HCT116 (cell line): ENCODE data around the gene DLX3. TPM values are rescaled to one million over a fixed set of nuclear protein-coding genes. Genes with fewer than 3 reads are reported as not detected.

ENCODE experiments used
- ATAC-seq: fragments of 200-7000 bp; cut with Tn5 transposase; 2 replicates; pipeline ENCODE4 v1.9.1; 2020; ENCODE audit warnings: mild to moderate bottlenecking, moderate library complexity
- BruUV-seq: library from RNA; stranded (reverse); fragments of 400-500 nt; replicated peaks from 2 replicates; lab custom pipeline; 2021; lab: Mats Ljungman, UMichigan
- CTCF ChIA-PET: fragments of 300-600 bp; sonication (Branson Sonifier 250); formaldehyde crosslinking; loops from one replicate; lab custom pipeline; 2021; ENCODE audit warnings: antibody characterized with exemption; lab: Charles Lee
- POLR2A ChIA-PET: fragments of 300-600, 350-600 bp; sonication (Branson Sonifier 250); formaldehyde crosslinking; loops from one replicate; lab custom pipeline; 2021; ENCODE audit warnings: antibody characterized with exemption; lab: Charles Lee
- RAD21 ChIA-PET, 2 experiments: fragments of 300-600 bp; sonication (Branson Sonifier 250); formaldehyde crosslinking; loops; one replicate each; lab custom pipeline; 2023; ENCODE audit warnings: low total read pairs in 2 of 2; ENCODE audit not compliant: uncharacterized antibody in 2 of 2, unreplicated experiment in 2 of 2, low non-redundant PET in 1 of 2; lab: Charles Lee
- DNase-seq: peaks from one replicate; pipeline ENCODE4 v3.0.0-alpha.2; 2010; ENCODE audit warnings: low read depth, low spot score
- H2AFZ ChIP-seq: fragments of 200-600 bp; shearing (Covaris generic), sonication (generic); 2 replicates; pipeline ENCODE4 v1.6.1; 2017; ENCODE audit warnings: low read depth, mixed run types, mixed read lengths, antibody characterized with exemption, low read length; ENCODE audit not compliant: poor library complexity, severe bottlenecking
- H3K27ac ChIP-seq: 2 replicates; pipeline ENCODE4 v1.5.1; 2012; ENCODE audit warnings: low read depth, low read length
- H3K27me3 ChIP-seq: fragments of 200-600 bp; sonication (generic); 2 replicates; pipeline ENCODE4 v1.6.1; 2016; ENCODE audit warnings: mixed run types, low read length, mixed read lengths; ENCODE audit not compliant: insufficient read depth
- H3K36me3 ChIP-seq, 2 experiments: fragments of 200-500 bp in 1 of 2; fragments of 200-600 bp in 1 of 2; sonication (Bioruptor generic) in 1 of 2; sonication (generic) in 1 of 2; 2 replicates each; pipeline versions ENCODE4 v1.5.1 to v1.6.1; 2014 to 2016; ENCODE audit warnings: low read length in 2 of 2, inconsistent platforms in 1 of 2, mixed read lengths in 1 of 2, mixed run types in 1 of 2; ENCODE audit not compliant: insufficient read depth in 2 of 2, control insufficient read depth in 1 of 2
- H3K4me1 ChIP-seq, 2 experiments: fragments of 200-600 bp in 1 of 2; sonication (generic) in 1 of 2; 2 replicates each; pipeline versions ENCODE4 v1.5.1 to v1.6.1; 2012 to 2017; ENCODE audit warnings: low read length in 2 of 2, inconsistent platforms in 1 of 2, mild to moderate bottlenecking in 1 of 2, mixed read lengths in 1 of 2, mixed run types in 1 of 2, moderate library complexity in 1 of 2; ENCODE audit not compliant: insufficient read depth in 2 of 2, control insufficient read depth in 1 of 2
- H3K4me2 ChIP-seq: fragments of 200-600 bp; sonication (generic); 2 replicates; pipeline ENCODE4 v1.6.1; 2017; ENCODE audit warnings: mixed run types, low read length, mixed read lengths
- H3K4me3 ChIP-seq, 2 experiments: fragments of 200-600 bp in 1 of 2; sonication (generic) in 1 of 2; replicated peaks in 1 of 2; 2 replicates each; pipeline ENCODE4 v1.5.1; 2011 to 2016; ENCODE audit warnings: low read length in 2 of 2, control low read depth in 1 of 2, low read depth in 1 of 2, mild to moderate bottlenecking in 1 of 2, mixed read lengths in 1 of 2, mixed run types in 1 of 2
- H3K79me2 ChIP-seq: fragments of 200-600 bp; sonication (generic); 2 replicates; pipeline ENCODE4 v1.6.1; 2017; ENCODE audit warnings: mild to moderate bottlenecking, mixed run types, low read length, moderate library complexity, mixed read lengths; ENCODE audit not compliant: insufficient read depth
- H3K9ac ChIP-seq: fragments of 200-600 bp; sonication (generic); 2 replicates; pipeline ENCODE4 v1.6.1; 2016; ENCODE audit warnings: low read length, mixed read lengths
- H3K9me2 ChIP-seq: fragments of 200-600 bp; sonication (generic), shearing (Covaris generic); 2 replicates; pipeline ENCODE4 v1.6.1; 2017; ENCODE audit warnings: mixed run types, mild to moderate bottlenecking, moderate library complexity; ENCODE audit not compliant: insufficient read depth
- H3K9me3 ChIP-seq, 2 experiments: fragments of 200-500 bp in 1 of 2; fragments of 200-600 bp in 1 of 2; sonication (Bioruptor generic) in 1 of 2; sonication (generic) in 1 of 2; 2 replicates each; pipeline ENCODE4 v1.6.1; 2014 to 2017; ENCODE audit warnings: low read length in 2 of 2, mixed read lengths in 2 of 2, inconsistent platforms in 1 of 2, low read depth in 1 of 2, mild to moderate bottlenecking in 1 of 2, mixed run types in 1 of 2, moderate library complexity in 1 of 2; ENCODE audit not compliant: control insufficient read depth in 1 of 2, insufficient read depth in 1 of 2
- H4K20me1 ChIP-seq: fragments of 200-600 bp; sonication (generic), shearing (Covaris generic); 2 replicates; pipeline ENCODE4 v1.6.1; 2017; ENCODE audit warnings: mixed run types, mild to moderate bottlenecking, moderate library complexity; ENCODE audit not compliant: insufficient read depth
- CBX3 ChIP-seq: IDR thresholded peaks from 2 replicates; pipeline ENCODE4 v1.6.1; 2012; ENCODE audit warnings: low read depth
- ELF1 ChIP-seq: IDR thresholded peaks from 2 replicates; pipeline ENCODE4 v1.6.1; 2012; ENCODE audit warnings: low read depth, borderline replicate concordance
- FOSL1 ChIP-seq: IDR thresholded peaks from 2 replicates; pipeline ENCODE4 v1.6.1; 2012; ENCODE audit warnings: low read depth
- TCF7L2 ChIP-seq: IDR thresholded peaks from 2 replicates; pipeline ENCODE4 v1.7.0; 2011; ENCODE audit warnings: borderline replicate concordance, inconsistent platforms; ENCODE audit not compliant: insufficient read depth, insufficient read length; ENCODE audit errors: extremely low read depth
- ZBTB33 ChIP-seq: IDR thresholded peaks from 2 replicates; pipeline ENCODE4 v1.6.1; 2011; ENCODE audit warnings: mild to moderate bottlenecking, low read length, moderate library complexity; ENCODE audit not compliant: insufficient replicate concordance; ENCODE audit errors: extremely low read depth
- ZFX ChIP-seq: fragments of 450-650 bp; IDR thresholded peaks from 2 replicates; pipeline ENCODE4 v1.6.1; 2017
- intact Hi-C: fragments of 100-400 bp; cut with micrococcal nuclease; formaldehyde crosslinking; loops from 2 replicates; pipeline ENCODE4 v1.10.0; 2022
- total RNA-seq: library from RNA; stranded (reverse); gene quantifications from one replicate; pipeline ENCODE4 v1.2.1, GENCODE V29; 2021; ENCODE audit not compliant: unreplicated experiment

Gene DLX3
- total RNA-seq, 1 experiment from 2014 or later = not detected

- CTCF ChIA-PET = interaction anchor here (1.1 to 2.0 kb wide), 2 partner anchors 21 to 25 kb away, joined by 3 to 10 read pairs; no protein-coding TSS in a partner anchor
- H3K4me2 ChIP-seq = no peak overlapping the region
Measured at GRCh38 chr17:49973271-49973615, 21.8 kb downstream of the DLX3 start.

GRCh38 chr17:49972486-49973270 lies 22.3 kb downstream of the DLX3 start:
- no peak for ATAC-seq
- Histone ChIP-seq H3K27ac (no peak overlapping the region), H2AFZ (no peak overlapping the region), H3K9me2 (no peaks in the 10 kb centered on the region), H3K4me3 (no peak overlapping the region), H3K27me3 (peaks cover 1% of the 10 kb centered on the region; the same call in 1 of the 2 replicates), H3K9me3 (no peaks in the 10 kb centered on the region)
- CTCF ChIA-PET = interaction anchor here (1.1 to 2.0 kb wide), 2 partner anchors 21 to 25 kb away, joined by 3 to 10 read pairs; no protein-coding TSS in a partner anchor
- no peak for DNase-seq
- intact Hi-C loops = no loop called here
- POLR2A ChIA-PET = no interaction called here
- no TSS peak for BruUV-seq
- TF ChIP-seq TCF7L2 (no peak), FOSL1 (no peak), ZBTB33 (no peak), ELF1 (no peak), ZFX (no peak)
- TF ChIP-seq, all 23 proteins: peak for 0
- Histone ChIP-seq H3K4me1 (peaks cover 14 to 36% of the 10 kb centered on the region in 2 experiments; a peak in 3 of 4 replicates), H3K36me3 (no peaks in the 10 kb centered on the region), H3K9ac (no peak overlapping the region), H3K79me2 (no peaks in the 10 kb centered on the region), H4K20me1 (no peaks in the 10 kb centered on the region), H3K4me2 (no peak overlapping the region)
- RAD21 ChIA-PET = no interaction called here

More at GRCh38 chr17:49973271-49973615, 21.8 kb downstream of the DLX3 start:
- DNase-seq (no peak), ATAC-seq (no peak)
- Histone ChIP-seq H3K27me3 (no peaks in the 10 kb centered on the region; the same call in 1 of the 2 replicates), H3K9me2 (no peaks in the 10 kb centered on the region), H3K79me2 (no peaks in the 10 kb centered on the region), H3K9me3 (no peaks in the 10 kb centered on the region), H3K4me1 (peaks cover 9 to 36% of the 10 kb centered on the region in 2 experiments; a peak in 3 of 4 replicates), H2AFZ (no peak overlapping the region), H3K9ac (no peak overlapping the region), H3K4me3 (no peak overlapping the region), H3K36me3 (no peaks in the 10 kb centered on the region), H3K27ac (no peak overlapping the region), H4K20me1 (no peaks in the 10 kb centered on the region)
- intact Hi-C loops = no loop called here
- ChIA-PET POLR2A (no interaction called here), RAD21 (no interaction called here)
- BruUV-seq = no TSS peak
- no peak for TF ChIP-seq CBX3
